ENCODE measurements around the gene TMEM245.
"Not testable (repeated sequence)": the region's sequence is repeated elsewhere in the genome, so short reads cannot be mapped to it uniquely, and the experiment has no call there.

TMEM245 gene

GRCh38 chr9:109132567-109133021 lies 12.8 kb upstream of the TMEM245 start:
- DNase-seq: no peak

- DNase-seq: no peak
These were observed 9.9 kb upstream of the TMEM245 start for GRCh38 chr9:109129470-109130197.

GRCh38 chr9:109126671-109127070 lies 6.9 kb upstream of the TMEM245 start:
- DNase-seq: not testable (repeated sequence)

GRCh38 chr9:109124121-109124520 lies 4.4 kb upstream of the TMEM245 start:
- no peak for DNase-seq

GRCh38 chr9:109122726-109123621 lies 3.2 kb upstream of the TMEM245 start:
- no peak for DNase-seq

- no peak for DNase-seq
These were observed 1.6 kb upstream of the TMEM245 start for GRCh38 chr9:109121232-109121796.

GRCh38 chr9:109120204-109120789 lies 550 bp upstream of the TMEM245 start:
- no peak for DNase-seq

GRCh38 chr9:109118808-109119438 lies 824 bp downstream of the TMEM245 start:
- peak in 1 of 3 experiments; percentile 61 for DNase-seq

GRCh38 chr9:109117856-109118807 lies 1.6 kb downstream of the TMEM245 start:
- DNase-seq: peak in 2 of 3 experiments; percentile 44 to 61

- no peak for DNase-seq
These were observed 3.7 kb downstream of the TMEM245 start for GRCh38 chr9:109115931-109116526.

- DNase-seq: no peak
These were observed 5.1 kb downstream of the TMEM245 start for GRCh38 chr9:109114670-109115069.

GRCh38 chr9:109113892-109114609 lies 5.7 kb downstream of the TMEM245 start:
- DNase-seq: no peak

GRCh38 chr9:109113254-109113653 lies 6.5 kb downstream of the TMEM245 start:
- no peak for DNase-seq

GRCh38 chr9:109110329-109111021 lies 9.3 kb downstream of the TMEM245 start:
- no peak for DNase-seq

GRCh38 chr9:109109967-109110328 lies 9.8 kb downstream of the TMEM245 start:
- DNase-seq: no peak

- DNase-seq: peak in 2 of 3 experiments; percentile 1 to 11
These were observed 11.4 kb downstream of the TMEM245 start for GRCh38 chr9:109108318-109108717.

GRCh38 chr9:109107402-109108240 lies 12.1 kb downstream of the TMEM245 start:
- peak in 1 of 3 experiments; percentile 2 for DNase-seq

- DNase-seq: no peak
These were observed 17.9 kb downstream of the TMEM245 start for GRCh38 chr9:109101810-109102209.

GRCh38 chr9:109101202-109101595 lies 18.5 kb downstream of the TMEM245 start:
- no peak for DNase-seq
